Measurements from ENCODE around the gene MVB12B.

DNA sequence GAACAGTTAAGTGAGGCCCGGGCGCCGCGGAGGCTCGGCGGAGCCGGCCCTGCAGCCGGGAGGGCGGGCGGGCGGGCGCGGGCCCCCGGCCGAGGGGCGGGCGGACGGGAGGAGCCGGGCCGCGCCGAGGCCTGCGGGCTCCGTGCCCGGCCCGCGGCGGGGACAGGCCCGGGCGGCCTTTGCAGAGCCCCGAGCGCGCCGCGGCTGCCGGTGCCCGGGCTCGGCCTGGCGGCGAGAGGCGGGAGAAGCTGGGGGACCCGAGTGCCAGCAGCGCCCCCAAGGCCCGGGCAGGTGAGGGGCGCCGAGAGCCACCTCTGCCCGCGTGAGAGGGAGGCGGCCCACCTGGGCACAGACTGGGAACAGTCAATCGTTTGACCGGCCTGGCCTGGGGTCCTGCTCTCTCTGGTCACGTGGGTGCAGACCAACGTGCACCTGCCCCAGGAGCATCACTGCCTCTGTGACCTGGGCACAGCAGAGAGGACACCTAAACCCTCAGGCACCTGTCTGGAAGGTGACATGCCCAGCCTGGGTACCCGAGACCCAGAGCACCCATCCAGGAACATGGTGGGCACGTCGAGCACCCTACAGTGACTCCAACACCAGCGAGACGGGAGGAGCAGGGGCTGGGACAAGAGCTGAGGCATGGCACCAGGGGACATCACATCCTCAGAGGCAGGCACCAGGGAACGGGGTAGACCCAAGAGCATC is 531 bp downstream of the MVB12B start:
- TF ChIP-seq SUZ12 (IDR thresholded peaks at IDR 0.05; ENCODE audit: extremely low read depth, insufficient read depth, insufficient read length) (no peak), YY1 (IDR thresholded peaks at IDR 0.05; ENCODE audit: insufficient read depth, insufficient read length) (no peak)
